Measurements from ENCODE around the gene CIC. TPM values are rescaled to one million over a fixed set of nuclear protein-coding genes. Genes with fewer than 3 reads are reported as not detected.

CIC gene
- total and polyA plus RNA-seq, 2 of the 13 experiments (the other 11 are each of a cell fraction or from before 2014, with no cell fraction given): 5.9 to 8.0 TPM

DNA sequence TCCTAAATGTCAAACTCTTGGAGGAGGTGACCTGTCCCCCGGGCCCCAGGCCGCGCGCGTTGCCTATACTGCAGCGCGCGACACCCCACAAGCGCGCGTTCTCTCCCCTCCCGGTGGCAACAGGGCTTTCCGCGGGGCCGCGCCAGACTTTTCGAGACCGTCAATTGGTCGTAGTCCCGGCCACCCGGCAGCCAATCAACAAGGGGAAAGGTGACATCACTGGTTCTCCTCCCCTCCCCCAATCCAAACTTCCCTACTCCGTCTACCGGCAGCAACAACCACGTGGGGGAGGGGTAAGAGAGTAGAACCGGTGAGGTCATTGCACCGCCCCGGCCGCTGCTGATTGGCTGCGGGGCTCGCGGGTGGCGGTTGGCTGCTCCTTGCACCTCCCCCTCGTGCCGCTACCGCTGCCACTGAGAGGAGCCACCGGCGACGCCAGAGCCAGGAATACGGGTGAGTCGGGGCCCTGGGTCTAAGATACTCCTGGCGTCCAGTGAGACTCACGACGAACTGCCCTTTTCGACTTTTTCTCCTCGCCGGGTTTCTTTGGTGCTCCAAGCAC lies 829 bp upstream of the CIC start (continued):
- TF ChIP-seq ZHX2 (IDR thresholded peaks at IDR 0.05; ENCODE audit: low read depth) (no peak), ZHX2 (CRISPR knock-in tag; IDR thresholded peaks at IDR 0.05; ENCODE audit: borderline replicate concordance) (no peak), FOXJ3 (CRISPR knock-in tag; IDR thresholded peaks at IDR 0.05; ENCODE audit: borderline replicate concordance) (peak; percentile 68; the same call in 1 of the 2 replicates), ZFP36L2 (CRISPR knock-in tag; IDR thresholded peaks at IDR 0.05) (no peak), SP1 (IDR thresholded peaks at IDR 0.05) (no peak), SP1 (CRISPR knock-in tag; IDR thresholded peaks at IDR 0.05) (no peak), ZNF550 (CRISPR knock-in tag; IDR thresholded peaks at IDR 0.05; ENCODE audit: borderline replicate concordance) (no peak), ZNF772 (CRISPR knock-in tag; IDR thresholded peaks at IDR 0.05) (peak; percentile 73), RFX3 (CRISPR knock-in tag; IDR thresholded peaks at IDR 0.05) (no peak), ZNF12 (CRISPR knock-in tag; IDR thresholded peaks at IDR 0.05) (no peak), ZNF773 (CRISPR knock-in tag; IDR thresholded peaks at IDR 0.05; ENCODE audit: borderline replicate concordance) (0 out of 2 replicates have a peak, but pooled peaks have one; percentile 67), RFXANK (CRISPR knock-in tag; IDR thresholded peaks at IDR 0.05) (no peak), ZSCAN21 (CRISPR knock-in tag; IDR thresholded peaks at IDR 0.05; ENCODE audit: borderline replicate concordance) (0 out of 2 replicates have a peak, but pooled peaks have one; percentile 55), ZNF253 (CRISPR knock-in tag; IDR thresholded peaks at IDR 0.05; ENCODE audit: borderline replicate concordance) (no peak), ARNT (IDR thresholded peaks at IDR 0.05) (no peak), TBL1XR1 (IDR thresholded peaks at IDR 0.05; ENCODE audit: borderline replicate concordance, low read length, partially characterized antibody) (peak; percentile 3), TMF1 (CRISPR knock-in tag; IDR thresholded peaks at IDR 0.05; ENCODE audit: low read depth) (no peak), MEIS2 (CRISPR knock-in tag; IDR thresholded peaks at IDR 0.05) (no peak)
- TF ChIP-seq, protein P1, sequence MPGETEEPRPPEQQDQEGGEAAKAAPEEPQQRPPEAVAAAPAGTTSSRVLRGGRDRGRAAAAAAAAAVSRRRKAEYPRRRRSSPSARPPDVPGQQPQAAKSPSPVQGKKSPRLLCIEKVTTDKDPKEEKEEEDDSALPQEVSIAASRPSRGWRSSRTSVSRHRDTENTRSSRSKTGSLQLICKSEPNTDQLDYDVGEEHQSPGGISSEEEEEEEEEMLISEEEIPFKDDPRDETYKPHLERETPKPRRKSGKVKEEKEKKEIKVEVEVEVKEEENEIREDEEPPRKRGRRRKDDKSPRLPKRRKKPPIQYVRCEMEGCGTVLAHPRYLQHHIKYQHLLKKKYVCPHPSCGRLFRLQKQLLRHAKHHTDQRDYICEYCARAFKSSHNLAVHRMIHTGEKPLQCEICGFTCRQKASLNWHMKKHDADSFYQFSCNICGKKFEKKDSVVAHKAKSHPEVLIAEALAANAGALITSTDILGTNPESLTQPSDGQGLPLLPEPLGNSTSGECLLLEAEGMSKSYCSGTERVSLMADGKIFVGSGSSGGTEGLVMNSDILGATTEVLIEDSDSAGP (CRISPR knock-in tag; IDR thresholded peaks at IDR 0.05; ENCODE audit: borderline replicate concordance): peak; percentile 89; the same call in 1 of the 2 replicates
- TF ChIP-seq, protein P2, sequence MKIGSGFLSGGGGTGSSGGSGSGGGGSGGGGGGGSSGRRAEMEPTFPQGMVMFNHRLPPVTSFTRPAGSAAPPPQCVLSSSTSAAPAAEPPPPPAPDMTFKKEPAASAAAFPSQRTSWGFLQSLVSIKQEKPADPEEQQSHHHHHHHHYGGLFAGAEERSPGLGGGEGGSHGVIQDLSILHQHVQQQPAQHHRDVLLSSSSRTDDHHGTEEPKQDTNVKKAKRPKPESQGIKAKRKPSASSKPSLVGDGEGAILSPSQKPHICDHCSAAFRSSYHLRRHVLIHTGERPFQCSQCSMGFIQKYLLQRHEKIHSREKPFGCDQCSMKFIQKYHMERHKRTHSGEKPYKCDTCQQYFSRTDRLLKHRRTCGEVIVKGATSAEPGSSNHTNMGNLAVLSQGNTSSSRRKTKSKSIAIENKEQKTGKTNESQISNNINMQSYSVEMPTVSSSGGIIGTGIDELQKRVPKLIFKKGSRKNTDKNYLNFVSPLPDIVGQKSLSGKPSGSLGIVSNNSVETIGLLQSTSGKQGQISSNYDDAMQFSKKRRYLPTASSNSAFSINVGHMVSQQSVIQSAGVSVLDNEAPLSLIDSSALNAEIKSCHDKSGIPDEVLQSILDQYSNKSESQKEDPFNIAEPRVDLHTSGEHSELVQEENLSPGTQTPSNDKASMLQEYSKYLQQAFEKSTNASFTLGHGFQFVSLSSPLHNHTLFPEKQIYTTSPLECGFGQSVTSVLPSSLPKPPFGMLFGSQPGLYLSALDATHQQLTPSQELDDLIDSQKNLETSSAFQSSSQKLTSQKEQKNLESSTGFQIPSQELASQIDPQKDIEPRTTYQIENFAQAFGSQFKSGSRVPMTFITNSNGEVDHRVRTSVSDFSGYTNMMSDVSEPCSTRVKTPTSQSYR (CRISPR knock-in tag; IDR thresholded peaks at IDR 0.05; ENCODE audit: borderline replicate concordance): peak; percentile 99
